AG09309 (cell line): ENCODE data around the gene SPTSSA.
"Not testable (repeated sequence)": the region's sequence is repeated elsewhere in the genome, so short reads cannot be mapped to it uniquely, and the experiment has no call there.

Experiments
- DNase-seq: peaks from one replicate; pipeline ENCODE4 v3.0.0-alpha.2; 2010; ENCODE audit warnings: low read depth
- H3K4me3 ChIP-seq: 2 replicates; pipeline ENCODE4 v1.5.1; 2011; ENCODE audit warnings: mild to moderate bottlenecking, low read depth, low read length, moderate library complexity; ENCODE audit not compliant: control insufficient read depth
- TF ChIP-seq, protein P1 (sequence below): IDR thresholded peaks from 2 replicates; pipeline ENCODE4 v1.5.1; 2011; ENCODE audit warnings: mild to moderate bottlenecking, low read depth, low read length, inconsistent platforms; ENCODE audit not compliant: insufficient read depth, control insufficient read depth; ENCODE audit errors: missing control alignments

The SPTSSA gene

DNA sequence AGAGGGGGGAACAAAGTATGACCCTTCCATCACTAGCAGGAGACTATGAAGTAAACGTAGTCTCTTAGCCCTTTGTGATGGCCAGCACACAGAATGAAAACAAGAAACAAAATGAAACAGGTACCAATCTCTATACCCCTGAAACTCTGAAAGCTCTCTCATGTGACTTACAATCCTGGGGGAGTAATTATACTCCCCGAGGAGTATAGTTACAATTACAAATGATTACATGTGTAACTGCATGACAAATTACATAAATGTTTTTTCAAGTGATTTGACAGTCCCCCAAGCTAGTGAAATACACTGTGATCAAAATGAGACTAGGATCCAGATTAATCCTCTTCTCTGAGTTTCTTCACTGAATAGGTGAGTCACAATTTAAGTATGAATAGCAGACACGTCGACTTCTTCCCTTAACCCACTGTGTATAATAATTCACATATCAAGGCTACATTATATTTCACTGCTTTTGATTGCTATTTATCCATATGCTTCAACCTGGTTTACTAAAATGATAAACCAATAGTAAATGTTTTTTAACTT is 74.0 kb downstream of the SPTSSA start:
- TF ChIP-seq, protein P1, sequence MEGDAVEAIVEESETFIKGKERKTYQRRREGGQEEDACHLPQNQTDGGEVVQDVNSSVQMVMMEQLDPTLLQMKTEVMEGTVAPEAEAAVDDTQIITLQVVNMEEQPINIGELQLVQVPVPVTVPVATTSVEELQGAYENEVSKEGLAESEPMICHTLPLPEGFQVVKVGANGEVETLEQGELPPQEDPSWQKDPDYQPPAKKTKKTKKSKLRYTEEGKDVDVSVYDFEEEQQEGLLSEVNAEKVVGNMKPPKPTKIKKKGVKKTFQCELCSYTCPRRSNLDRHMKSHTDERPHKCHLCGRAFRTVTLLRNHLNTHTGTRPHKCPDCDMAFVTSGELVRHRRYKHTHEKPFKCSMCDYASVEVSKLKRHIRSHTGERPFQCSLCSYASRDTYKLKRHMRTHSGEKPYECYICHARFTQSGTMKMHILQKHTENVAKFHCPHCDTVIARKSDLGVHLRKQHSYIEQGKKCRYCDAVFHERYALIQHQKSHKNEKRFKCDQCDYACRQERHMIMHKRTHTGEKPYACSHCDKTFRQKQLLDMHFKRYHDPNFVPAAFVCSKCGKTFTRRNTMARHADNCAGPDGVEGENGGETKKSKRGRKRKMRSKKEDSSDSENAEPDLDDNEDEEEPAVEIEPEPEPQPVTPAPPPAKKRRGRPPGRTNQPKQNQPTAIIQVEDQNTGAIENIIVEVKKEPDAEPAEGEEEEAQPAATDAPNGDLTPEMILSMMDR = no peak
- no peak for DNase-seq

DNA sequence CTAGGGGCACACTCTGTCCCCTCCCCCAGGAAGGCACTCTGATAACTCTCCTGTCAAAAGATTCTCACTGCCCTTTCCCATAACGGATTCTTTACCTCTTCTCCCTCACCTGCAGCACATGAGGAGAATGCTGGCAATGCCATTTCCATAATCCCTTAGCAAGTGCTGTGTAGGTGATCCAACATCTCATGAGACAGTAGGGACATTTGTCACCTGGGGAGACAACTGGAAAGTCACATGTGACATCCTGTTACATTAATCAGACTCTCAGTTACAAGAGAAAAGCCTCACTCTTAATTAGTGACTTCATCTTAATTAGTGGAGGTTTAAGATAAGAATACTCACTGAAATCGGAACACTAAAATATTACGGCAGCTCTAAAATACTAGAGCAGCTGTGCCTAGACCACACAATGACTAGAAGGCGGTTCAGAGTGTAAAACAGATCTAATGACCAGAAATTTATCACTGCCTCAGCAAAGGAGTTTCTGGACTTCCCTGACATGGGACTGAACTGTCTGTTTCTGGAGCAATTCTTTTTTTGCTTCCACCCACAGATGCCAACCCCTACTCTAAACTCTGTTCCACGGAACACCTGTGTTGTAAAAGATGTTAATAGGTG is 75.1 kb downstream of the SPTSSA start:
- no peak overlapping the region for H3K4me3 ChIP-seq
- TF ChIP-seq, protein P1 = no peak
- DNase-seq = no peak

More for the DNA sequence above, 74.0 kb downstream of the SPTSSA start:
- no peak overlapping the region for H3K4me3 ChIP-seq

DNA sequence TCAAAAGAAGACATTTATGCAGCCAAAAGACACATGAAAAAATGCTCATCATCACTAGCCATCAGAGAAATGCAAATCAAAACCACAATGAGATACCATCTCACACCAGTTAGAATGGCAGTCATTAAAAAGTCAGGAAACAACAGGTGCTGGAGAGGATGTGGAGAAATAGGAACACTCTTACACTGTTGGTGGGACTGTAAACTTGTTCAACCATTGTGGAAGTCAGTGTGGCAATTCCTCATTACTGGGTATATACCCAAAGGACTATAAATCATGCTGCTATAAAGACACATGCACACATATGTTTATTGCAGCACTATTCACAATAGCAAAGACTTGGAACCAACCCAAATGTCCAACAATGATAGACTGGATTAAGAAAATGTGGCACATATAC is 76.2 kb downstream of the SPTSSA start:
- H3K4me3 ChIP-seq, DNase-seq: not testable (repeated sequence)

DNA sequence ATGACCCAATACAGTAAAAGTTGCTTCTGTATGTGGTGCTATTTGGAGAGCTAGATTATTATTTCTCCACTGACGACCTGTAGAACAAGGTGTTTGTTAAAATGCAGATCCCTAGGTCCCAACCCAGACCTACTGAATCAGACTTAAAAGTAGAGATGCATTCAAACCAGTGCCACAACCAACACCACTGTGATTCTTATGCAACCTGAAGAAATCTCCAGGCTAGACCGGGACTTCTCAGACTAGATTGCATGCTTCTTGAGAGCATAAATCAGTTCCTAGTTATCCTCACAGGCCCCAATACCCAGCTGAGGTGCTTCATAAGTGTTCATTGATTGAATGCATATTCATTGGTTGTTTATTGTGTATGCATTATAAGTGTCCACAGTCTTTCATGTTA is 78.2 kb downstream of the SPTSSA start:
- no peak overlapping the region for H3K4me3 ChIP-seq
- TF ChIP-seq, protein P1 = no peak
- DNase-seq = no peak
